B cell (primary cell): ENCODE measurements around the gene RNF4.
"Not testable (repeated sequence)": the region's sequence is repeated elsewhere in the genome, so short reads cannot be mapped to it uniquely, and the experiment has no call there.

ENCODE experiments used
- CTCF ChIP-seq: fragments of 200-600 bp; IDR thresholded peaks from one replicate; pipeline ENCODE4 v1.8.0; 2022; ENCODE audit warnings: antibody characterized with exemption, mild to moderate bottlenecking
- EZH2 ChIP-seq: IDR thresholded peaks from 2 replicates; pipeline ENCODE4 v1.6.1; 2012; ENCODE audit warnings: borderline replicate concordance, low read depth, mild to moderate bottlenecking, moderate library complexity, low read length; ENCODE audit not compliant: insufficient read depth, poor library complexity, severe bottlenecking

GRCh38 chr4:2514944-2515343, 46.0 kb downstream of the RNF4 start:
- not testable (repeated sequence) for TF ChIP-seq CTCF, EZH2
